ENCODE measurements around the gene NLRP5.

GRCh38 chr19:56066152-56067023 is 79.8 kb downstream of the NLRP5 start:
- TF ChIP-seq EZH2 (IDR thresholded peaks at IDR 0.05; ENCODE audit: insufficient read depth, poor library complexity, severe bottlenecking) (no peak), EZH2phosphoT487 (IDR thresholded peaks at IDR 0.05; ENCODE audit: insufficient read depth, low read depth) (no peak)

All from GM23248 (cell line).